Smooth muscle cell (in vitro differentiated cells): ENCODE measurements around the gene RFLNA. TPM values are rescaled to one million over a fixed set of nuclear protein-coding genes. Genes with fewer than 3 reads are reported as not detected.

Experiments
- DNase-seq: peaks from one replicate; lab custom pipeline; 2025; ENCODE audit not compliant: unreplicated experiment; lab: John Stamatoyannopoulos, UW
- H2AFZ ChIP-seq: fragments of 200-600 bp; sonication (generic); 2 replicates; pipeline ENCODE4 v1.6.0; 2016; ENCODE audit warnings: antibody characterized with exemption, low read depth, mild to moderate bottlenecking
- H3F3A ChIP-seq: fragments of 200-600 bp; sonication (generic); 2 replicates; pipeline ENCODE4 v1.6.0; 2017; ENCODE audit warnings: antibody characterized with exemption, low read depth
- H3K27ac ChIP-seq: fragments of 200-600 bp; sonication (generic); 2 replicates; pipeline ENCODE4 v1.5.1; 2016; ENCODE audit warnings: low read depth, mild to moderate bottlenecking
- H3K27me3 ChIP-seq: fragments of 200-600 bp; sonication (generic); 2 replicates; pipeline ENCODE4 v1.6.1; 2016; ENCODE audit warnings: low read depth, mild to moderate bottlenecking
- H3K36me3 ChIP-seq: fragments of 200-600 bp; sonication (generic); 2 replicates; pipeline ENCODE4 v1.5.1; 2016; ENCODE audit warnings: low read depth
- H3K4me1 ChIP-seq: fragments of 200-600 bp; sonication (generic); 2 replicates; pipeline ENCODE4 v1.5.1; 2016; ENCODE audit warnings: low read depth
- H3K4me2 ChIP-seq: fragments of 200-600 bp; sonication (generic); 2 replicates; pipeline ENCODE4 v1.6.0; 2016; ENCODE audit warnings: mild to moderate bottlenecking
- H3K4me3 ChIP-seq: fragments of 200-600 bp; sonication (generic); 2 replicates; pipeline ENCODE4 v1.5.1; 2016; ENCODE audit warnings: mild to moderate bottlenecking
- H3K79me2 ChIP-seq: fragments of 200-600 bp; sonication (generic); 2 replicates; pipeline ENCODE4 v1.6.0; 2016; ENCODE audit warnings: low read depth, mild to moderate bottlenecking
- H3K9ac ChIP-seq: fragments of 200-600 bp; sonication (generic); 2 replicates; pipeline ENCODE4 v1.6.0; 2016; ENCODE audit warnings: low read depth
- H3K9me3 ChIP-seq: fragments of 200-600 bp; sonication (generic); replicated peaks from 2 replicates; pipeline ENCODE4 v1.5.1; 2016; ENCODE audit warnings: low read depth
- H4K20me1 ChIP-seq: fragments of 200-600 bp; sonication (generic); 2 replicates; pipeline ENCODE4 v1.6.0; 2016; ENCODE audit warnings: low read depth
- WGBS: methylation state at CpG from one replicate; pipeline ENCODE4 v1.1.7; 2016; ENCODE audit warnings: low lambda C conversion rate; 5-methylcytosine and 5-hydroxymethylcytosine counted together
- polyA plus RNA-seq: library from polyadenylated mRNA; unstranded; fragments of >200 nt; fragmentation: Nextera tagmentation; extraction: Ambion mirVana; gene quantifications from 2 replicates; pipeline ENCODE4 v1.2.1, GENCODE V29; 2016
- total RNA-seq: library from RNA; depleted of rRNA; stranded (reverse); fragments of >200 nt; gene quantifications from 2 replicates; pipeline ENCODE4 v1.2.3, GENCODE V29; 2014
- TF ChIP-seq, protein P1 (sequence below): fragments of 200-600 bp; sonication (generic); IDR thresholded peaks from 2 replicates; pipeline ENCODE4 v1.5.1; 2017; ENCODE audit warnings: borderline replicate concordance, mild to moderate bottlenecking, antibody characterized with exemption; ENCODE audit not compliant: insufficient read depth, poor library complexity, severe bottlenecking

RFLNA gene
- total and polyA plus RNA-seq, 2 experiments from 2014 or later, result 30.2 to 51.5 TPM

DNA sequence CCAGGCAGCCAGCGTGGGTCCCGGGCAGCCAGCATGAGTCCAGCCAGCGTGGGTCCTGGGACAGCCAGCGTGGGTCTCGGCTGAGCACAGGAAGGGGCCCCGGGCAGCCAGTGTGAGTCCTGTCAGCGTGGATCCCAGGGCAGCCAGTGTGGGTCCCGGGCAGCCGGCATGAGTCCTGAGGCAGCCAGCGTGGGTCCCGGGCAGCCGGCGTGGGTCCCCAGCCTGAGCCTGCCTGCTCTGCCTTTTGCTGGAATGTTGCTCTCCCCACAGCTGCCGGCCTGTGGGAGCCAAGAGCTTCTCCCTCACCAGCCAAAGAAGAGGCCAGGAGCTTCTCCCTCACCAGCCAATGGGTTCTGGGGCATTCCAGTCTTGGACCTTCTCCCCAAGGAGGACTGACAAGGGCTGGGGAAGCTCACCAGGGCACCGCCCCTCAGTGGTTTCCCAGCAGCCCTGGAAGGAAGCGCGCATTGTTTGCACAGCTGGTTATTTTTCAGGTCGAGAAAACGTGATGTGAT, 15.0 kb upstream of the RFLNA start:
- TF ChIP-seq, protein P1, sequence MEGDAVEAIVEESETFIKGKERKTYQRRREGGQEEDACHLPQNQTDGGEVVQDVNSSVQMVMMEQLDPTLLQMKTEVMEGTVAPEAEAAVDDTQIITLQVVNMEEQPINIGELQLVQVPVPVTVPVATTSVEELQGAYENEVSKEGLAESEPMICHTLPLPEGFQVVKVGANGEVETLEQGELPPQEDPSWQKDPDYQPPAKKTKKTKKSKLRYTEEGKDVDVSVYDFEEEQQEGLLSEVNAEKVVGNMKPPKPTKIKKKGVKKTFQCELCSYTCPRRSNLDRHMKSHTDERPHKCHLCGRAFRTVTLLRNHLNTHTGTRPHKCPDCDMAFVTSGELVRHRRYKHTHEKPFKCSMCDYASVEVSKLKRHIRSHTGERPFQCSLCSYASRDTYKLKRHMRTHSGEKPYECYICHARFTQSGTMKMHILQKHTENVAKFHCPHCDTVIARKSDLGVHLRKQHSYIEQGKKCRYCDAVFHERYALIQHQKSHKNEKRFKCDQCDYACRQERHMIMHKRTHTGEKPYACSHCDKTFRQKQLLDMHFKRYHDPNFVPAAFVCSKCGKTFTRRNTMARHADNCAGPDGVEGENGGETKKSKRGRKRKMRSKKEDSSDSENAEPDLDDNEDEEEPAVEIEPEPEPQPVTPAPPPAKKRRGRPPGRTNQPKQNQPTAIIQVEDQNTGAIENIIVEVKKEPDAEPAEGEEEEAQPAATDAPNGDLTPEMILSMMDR, result no peak
- Histone ChIP-seq H4K20me1 (no peaks in the 10 kb centered on the region), H3K9me3 (no peaks in the 10 kb centered on the region), H3K79me2 (no peaks in the 10 kb centered on the region), H3K36me3 (no peaks in the 10 kb centered on the region), H3K4me3 (no peak overlapping the region), H3K27me3 (no peaks in the 10 kb centered on the region), H3K9ac (no peak overlapping the region), H3K4me1 (peaks cover 3% of the 10 kb centered on the region), H3K4me2 (no peak overlapping the region), H3F3A (no peaks in the 10 kb centered on the region), H3K27ac (no peak overlapping the region), H2AFZ (no peak overlapping the region)
- DNase-seq, result no peak
- WGBS, result 84% methylated on average over 19 of the region's 19 CpGs

DNA sequence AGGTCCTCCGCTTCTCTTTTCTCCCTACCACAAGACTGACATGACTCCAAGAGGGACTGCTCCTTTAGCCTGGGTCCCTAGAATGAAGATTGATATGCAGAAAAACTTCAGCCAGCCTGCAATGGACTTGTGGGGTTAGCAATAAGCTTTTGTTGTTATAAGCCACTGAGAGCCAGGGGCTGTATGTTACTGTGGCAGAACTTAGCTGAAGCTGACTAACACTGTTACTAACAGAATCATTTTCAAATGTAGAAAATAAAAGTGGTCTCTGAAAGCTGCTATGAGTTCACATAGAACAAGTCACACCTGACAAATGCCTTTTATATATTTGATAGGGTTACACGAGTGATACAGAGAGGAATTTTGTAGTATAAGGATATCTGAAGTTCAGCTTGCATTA, 13.6 kb upstream of the RFLNA start:
- peaks cover 3% of the 10 kb centered on the region for H3K4me1 ChIP-seq
- WGBS, result 98% methylated on average over 2 of the region's 2 CpGs
- no peak overlapping the region for H3K4me2 ChIP-seq
- H3K9me3 ChIP-seq, result no peaks in the 10 kb centered on the region
- TF ChIP-seq, protein P1, result no peak
- no peak for DNase-seq
- H3K36me3 ChIP-seq, result no peaks in the 10 kb centered on the region
- no peaks in the 10 kb centered on the region for H3K27me3 ChIP-seq
- no peaks in the 10 kb centered on the region for H3K79me2 ChIP-seq
- H3K4me3 ChIP-seq, result no peak overlapping the region
- no peaks in the 10 kb centered on the region for H4K20me1 ChIP-seq
- H3K27ac ChIP-seq, result no peak overlapping the region
- H3K9ac ChIP-seq, result no peak overlapping the region
- H2AFZ ChIP-seq, result no peak overlapping the region
- no peaks in the 10 kb centered on the region for H3F3A ChIP-seq

DNA sequence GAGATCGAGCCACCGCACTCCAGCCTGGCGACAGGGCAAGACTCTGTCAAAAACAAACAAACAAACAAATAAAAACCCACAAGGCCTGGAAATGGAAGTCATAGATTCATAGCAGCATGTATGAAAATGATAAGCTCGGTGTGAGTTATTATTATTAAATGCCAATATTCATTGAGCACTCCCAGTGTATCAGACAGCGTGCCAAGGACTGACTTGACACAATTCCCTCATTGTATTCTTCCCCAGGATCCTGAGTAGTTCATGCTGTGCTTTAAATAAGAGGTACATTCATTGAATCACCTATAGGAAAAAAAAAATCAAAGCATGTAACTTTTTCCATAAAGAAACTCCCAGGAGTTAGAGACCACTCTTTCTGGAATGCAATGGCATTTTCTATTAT, 12.6 kb upstream of the RFLNA start:
- TF ChIP-seq, protein P1, result no peak
- no peaks in the 10 kb centered on the region for H3K9me3 ChIP-seq
- H3F3A ChIP-seq, result no peaks in the 10 kb centered on the region
- no peaks in the 10 kb centered on the region for H3K36me3 ChIP-seq
- no peak overlapping the region for H2AFZ ChIP-seq
- H3K27ac ChIP-seq, result no peak overlapping the region
- DNase-seq, result no peak
- whole genome bisulfite sequencing, result 95% methylated on average over 5 of the region's 5 CpGs
- H4K20me1 ChIP-seq, result no peaks in the 10 kb centered on the region
- no peak overlapping the region for H3K4me3 ChIP-seq
- H3K79me2 ChIP-seq, result no peaks in the 10 kb centered on the region
- H3K9ac ChIP-seq, result no peak overlapping the region
- no peaks in the 10 kb centered on the region for H3K27me3 ChIP-seq
- peaks cover 3% of the 10 kb centered on the region for H3K4me1 ChIP-seq
- H3K4me2 ChIP-seq, result no peak overlapping the region

DNA sequence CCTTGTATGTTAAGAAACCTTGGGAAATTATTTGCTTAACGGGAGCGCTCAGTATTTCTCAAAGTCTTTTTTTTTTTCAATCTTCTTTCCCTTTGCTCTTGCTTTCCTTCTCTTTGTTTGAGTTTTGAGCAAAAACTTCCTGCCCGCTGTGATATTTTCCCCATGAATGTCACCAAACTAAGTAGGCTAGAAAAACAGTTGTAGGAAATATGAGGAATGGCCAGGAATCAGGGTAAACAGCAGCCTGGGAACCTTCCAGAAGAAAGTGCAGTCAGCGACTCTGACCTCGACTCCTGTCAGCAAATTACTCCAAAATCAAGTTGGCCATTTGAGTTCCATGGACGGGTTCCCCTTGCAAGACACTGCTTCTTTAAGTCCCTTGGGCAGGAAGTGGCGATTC, 11.6 kb upstream of the RFLNA start:
- no peaks in the 10 kb centered on the region for H3F3A ChIP-seq
- no peaks in the 10 kb centered on the region for H3K27me3 ChIP-seq
- no peak overlapping the region for H3K9ac ChIP-seq
- H2AFZ ChIP-seq, result no peak overlapping the region
- TF ChIP-seq, protein P1, result no peak
- no peak overlapping the region for H3K4me3 ChIP-seq
- no peaks in the 10 kb centered on the region for H4K20me1 ChIP-seq
- no peak overlapping the region for H3K27ac ChIP-seq
- WGBS, result 90% methylated on average over 7 of the region's 7 CpGs
- H3K4me2 ChIP-seq, result no peak overlapping the region
- H3K4me1 ChIP-seq, result no peaks in the 10 kb centered on the region
- no peaks in the 10 kb centered on the region for H3K9me3 ChIP-seq
- H3K79me2 ChIP-seq, result no peaks in the 10 kb centered on the region
- no peak for DNase-seq
- no peaks in the 10 kb centered on the region for H3K36me3 ChIP-seq
